Globus pallidus (tissue), 1 donor: ENCODE data around the gene GPR107.

Experiments used
- DNase-seq: peaks from one replicate; pipeline ENCODE4 v3.0.0-alpha.2; 2015; ENCODE audit warnings: low spot score

GPR107 gene

GRCh38 chr9:130159915-130160670 lies 106.4 kb downstream of the GPR107 start:
- DNase-seq: no peak

GRCh38 chr9:130160862-130161470 lies 107.3 kb downstream of the GPR107 start:
- no peak for DNase-seq

DNA sequence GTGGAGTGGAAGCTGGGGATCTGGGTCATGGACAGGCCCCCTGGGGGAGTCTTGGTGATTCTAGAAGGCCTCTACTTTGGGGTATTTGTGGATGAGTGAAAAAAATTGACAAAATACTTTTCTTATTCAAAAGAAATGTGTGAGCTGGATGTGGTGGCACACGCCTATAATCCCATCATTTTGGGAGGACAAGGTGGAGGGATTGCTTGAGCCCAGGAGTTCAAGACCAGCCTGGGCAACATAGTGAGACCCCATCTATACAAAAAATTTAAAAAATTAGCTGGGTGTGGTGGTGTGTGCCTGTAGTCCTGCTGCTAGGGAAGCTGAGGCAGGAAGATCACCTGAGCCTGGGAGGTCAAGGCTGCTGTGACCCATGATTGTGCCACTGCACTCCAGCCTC lies 111.9 kb downstream of the GPR107 start:
- no peak for DNase-seq

- DNase-seq: no peak
These were observed 112.7 kb downstream of the GPR107 start for GRCh38 chr9:130166399-130166798.

DNA sequence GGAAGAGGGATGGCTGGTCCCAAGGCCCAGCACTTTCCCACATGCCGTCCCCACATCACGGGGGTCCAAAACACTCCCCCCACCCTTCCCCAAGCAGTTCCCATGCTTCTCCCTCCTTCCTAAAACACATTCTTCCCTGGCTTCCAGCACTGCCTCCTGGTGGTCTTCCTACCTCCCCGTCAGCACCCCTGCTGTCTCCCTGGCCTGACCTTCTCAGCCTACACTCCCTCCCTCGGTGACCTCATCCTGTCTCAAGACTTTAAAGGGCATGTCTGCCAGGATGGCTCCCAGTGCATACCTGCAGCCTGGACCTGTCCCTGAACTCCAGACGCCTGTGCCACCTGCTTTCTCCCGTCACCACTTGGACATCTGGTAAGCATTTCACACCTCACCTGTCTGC lies 114.2 kb downstream of the GPR107 start:
- DNase-seq: no peak

DNA sequence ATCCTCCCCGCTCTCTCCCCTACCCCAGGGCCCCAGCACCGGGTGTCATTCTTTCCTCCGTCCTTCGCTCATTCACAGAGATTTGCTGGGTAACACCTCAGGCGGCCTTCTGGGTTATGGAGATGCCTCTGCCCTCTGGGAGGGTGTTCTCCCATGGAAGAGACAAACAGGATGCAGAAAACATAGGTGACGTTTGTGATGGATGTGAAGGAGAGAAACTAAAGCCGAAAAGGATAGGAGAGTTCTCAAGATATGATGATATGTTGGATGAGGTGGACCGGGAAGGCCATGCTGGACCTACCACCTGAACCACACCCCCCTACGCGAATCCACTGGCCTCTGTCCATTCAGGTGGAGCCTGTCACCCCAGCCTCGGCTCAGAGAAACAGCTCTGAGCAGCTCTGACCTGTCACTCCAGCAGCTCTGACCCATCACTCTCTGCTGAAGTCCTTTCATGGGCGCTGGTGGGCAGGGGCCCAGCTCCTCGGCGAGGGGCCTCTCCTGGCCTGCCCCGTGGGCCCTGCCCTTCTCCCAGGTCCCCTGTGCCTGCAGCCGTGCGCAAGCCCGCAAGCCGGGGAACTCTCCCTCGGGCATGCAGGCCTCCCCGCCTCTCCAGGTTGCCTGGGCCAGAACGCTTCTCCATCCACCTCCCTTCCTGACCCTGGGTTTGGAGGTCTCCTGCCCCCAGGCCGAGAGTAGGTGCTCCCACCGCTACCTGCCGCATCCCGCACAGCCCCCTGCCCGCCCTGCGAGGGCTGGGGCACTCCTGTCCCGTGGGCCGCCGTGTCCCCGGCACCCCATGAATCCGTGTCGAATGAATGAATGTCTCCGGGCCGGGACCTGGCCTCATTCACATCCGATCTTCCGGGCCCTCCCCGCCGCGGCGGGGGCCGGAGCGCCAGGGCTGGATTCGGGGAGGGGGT lies 117.8 kb downstream of the GPR107 start:
- DNase-seq: no peak

DNA sequence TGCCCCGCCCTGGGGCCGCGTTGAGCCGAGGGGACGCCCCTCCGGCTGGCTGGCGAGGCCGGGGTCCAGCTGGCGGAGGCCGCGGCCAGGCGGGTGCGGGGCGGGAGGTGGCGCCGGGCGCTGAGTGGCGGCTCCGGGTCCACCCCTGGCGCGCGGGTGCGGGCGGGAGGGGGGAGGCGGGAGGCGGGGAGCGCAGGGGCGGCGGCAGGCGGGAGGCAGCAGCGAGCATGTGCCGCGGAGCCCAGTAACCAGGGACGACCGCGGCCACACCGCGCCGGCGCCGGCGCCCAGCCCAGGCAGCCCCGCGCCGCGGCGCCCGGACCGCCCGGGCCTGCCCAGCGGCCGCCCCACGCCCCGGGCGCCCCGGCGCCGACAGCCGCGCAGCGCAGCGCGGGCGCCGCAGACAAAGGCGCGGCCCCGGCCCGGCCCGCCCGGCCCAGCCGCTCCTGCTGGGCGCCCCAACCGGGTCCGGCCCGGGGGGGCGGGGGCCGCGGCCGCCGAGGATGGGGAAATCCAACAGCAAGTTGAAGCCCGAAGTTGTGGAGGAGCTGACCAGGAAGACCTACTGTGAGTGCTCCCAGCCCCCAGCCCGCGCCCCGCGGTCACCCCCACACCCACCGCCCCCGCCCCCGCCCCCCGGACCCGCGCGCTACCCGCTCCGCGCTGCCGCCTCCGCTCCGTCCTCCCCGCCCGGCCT lies 118.6 kb downstream of the GPR107 start, which contains the start of gene NCS1:
NCS1 (plus strand) TSS at position 244 of the 697 bp plus-strand sequence; CDS start at position 504, 260 bp downstream.
- peak; percentile 77 for DNase-seq

DNA sequence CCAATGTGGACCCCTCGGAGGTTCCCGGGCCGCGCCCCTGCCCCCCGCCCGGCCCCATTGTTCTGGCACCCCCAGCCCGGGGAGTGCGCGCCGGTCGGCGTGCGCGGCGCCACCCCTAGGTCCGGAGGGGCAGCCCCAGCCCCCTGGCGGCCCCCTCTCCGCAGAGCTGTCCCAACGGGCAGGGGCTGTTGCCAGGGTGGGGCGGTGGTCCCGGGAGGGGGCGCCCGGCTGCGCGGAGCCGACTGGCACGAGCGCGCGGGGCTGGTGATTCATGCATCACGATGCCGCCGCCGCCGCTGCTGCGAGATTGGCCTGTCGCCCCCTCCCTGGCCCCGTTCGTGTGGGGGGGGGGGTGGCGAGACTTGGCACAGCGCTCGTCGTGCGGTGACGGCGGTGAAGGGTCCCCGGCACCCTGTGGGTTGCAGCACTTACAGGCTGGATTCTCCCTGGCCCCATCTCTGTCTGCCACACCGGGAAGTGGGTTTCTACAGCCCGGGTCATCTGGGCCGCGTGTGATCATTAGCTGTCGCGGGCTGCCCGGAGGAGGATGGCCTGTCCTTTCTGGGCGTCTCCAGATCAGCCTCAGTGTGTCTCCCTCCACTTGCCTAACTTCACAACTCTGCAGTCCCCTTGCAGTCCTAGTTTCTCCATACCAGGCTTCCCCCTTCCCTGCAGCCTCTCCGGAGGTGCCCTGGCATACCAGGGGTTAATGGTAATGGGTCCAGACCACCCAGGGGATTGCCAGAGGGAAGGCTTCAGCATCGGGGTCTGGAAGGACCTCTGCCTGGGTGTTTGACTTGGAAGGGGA lies 119.4 kb downstream of the GPR107 start:
- DNase-seq: no peak

DNA sequence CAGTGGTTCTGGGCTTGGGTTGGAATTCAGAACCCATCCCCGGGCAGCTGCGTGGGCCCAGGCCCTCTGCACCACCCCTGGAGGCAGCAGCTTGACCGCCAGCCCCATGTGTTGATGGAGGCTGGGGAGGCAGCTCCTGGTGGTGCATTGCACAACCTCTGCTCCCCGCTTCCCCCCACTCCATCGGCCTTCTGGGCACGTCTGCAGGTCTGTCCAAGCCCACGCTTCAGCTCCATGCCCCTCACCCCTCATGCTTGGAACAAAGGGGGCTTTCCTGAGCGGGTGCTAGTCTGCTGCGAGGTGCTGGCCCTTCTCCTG lies 119.9 kb downstream of the GPR107 start:
- DNase-seq: no peak

GRCh38 chr9:130174025-130174424 lies 120.3 kb downstream of the GPR107 start:
- no peak for DNase-seq

DNA sequence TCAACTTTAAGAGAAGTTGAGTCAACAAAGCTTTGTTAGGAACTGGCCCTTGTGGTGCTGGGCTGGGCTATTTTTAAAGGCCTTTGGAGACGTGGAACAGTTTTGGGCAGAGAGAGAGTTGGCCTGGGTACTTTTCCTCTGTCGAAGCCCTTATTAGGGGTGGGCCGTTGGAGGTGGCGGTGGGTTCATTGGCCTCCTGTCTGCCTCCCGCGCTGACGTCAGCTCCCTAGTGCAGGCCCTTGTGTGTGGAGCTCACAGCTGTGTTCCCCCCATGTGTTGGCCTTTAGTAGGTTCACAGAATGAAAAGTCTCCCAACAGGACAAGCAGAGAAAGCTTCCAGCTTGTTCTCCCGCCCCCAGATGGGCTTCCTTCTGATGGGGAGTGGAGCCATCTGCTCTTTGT lies 121.2 kb downstream of the GPR107 start:
- DNase-seq: no peak

DNA sequence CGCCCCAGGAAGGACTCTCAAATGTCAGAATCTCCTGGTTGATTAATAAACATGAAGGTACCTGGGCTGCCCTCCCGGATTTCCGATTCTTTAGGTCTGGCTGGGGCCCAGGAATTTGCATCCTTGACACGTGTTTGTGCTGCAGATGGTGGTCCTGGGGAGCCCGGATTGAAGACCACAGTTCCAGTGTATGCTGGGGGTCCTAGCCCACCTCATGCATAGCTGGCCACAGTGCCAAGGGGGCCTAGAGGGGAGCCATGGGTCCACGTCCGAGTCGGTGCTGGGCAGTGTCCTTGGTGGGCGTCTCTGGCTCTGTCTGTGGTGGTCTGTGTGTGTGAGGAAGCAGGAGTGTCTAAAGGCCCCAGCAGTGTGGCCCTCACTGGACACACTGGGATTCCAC lies 121.6 kb downstream of the GPR107 start:
- DNase-seq: no peak

DNA sequence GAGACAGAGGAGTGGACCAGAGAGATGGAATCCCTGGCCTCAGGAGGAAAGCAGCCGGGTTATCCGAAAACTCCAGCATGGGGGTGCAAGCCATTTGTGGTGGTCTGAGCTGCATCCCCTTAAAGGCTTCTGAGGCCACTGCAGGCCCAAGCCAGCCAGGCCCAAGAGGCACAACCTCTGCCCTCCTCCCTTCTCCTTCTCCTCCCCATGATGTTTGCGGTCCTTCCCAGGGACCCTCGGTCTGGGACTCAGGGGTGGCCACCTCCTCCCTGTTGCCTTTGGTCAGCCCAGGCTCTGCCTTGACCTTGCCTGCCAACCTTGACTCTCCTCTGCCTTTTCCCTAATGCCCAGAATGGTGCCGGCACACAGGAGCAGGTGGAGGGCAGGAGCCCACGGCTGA lies 123.1 kb downstream of the GPR107 start:
- no peak for DNase-seq

- no peak for DNase-seq
These were observed 124.4 kb downstream of the GPR107 start for GRCh38 chr9:130177898-130178805.

- DNase-seq: no peak
These were observed 125.7 kb downstream of the GPR107 start for GRCh38 chr9:130179331-130179907.

- DNase-seq: no peak
These were observed 126.8 kb downstream of the GPR107 start for GRCh38 chr9:130180516-130180915.

DNA sequence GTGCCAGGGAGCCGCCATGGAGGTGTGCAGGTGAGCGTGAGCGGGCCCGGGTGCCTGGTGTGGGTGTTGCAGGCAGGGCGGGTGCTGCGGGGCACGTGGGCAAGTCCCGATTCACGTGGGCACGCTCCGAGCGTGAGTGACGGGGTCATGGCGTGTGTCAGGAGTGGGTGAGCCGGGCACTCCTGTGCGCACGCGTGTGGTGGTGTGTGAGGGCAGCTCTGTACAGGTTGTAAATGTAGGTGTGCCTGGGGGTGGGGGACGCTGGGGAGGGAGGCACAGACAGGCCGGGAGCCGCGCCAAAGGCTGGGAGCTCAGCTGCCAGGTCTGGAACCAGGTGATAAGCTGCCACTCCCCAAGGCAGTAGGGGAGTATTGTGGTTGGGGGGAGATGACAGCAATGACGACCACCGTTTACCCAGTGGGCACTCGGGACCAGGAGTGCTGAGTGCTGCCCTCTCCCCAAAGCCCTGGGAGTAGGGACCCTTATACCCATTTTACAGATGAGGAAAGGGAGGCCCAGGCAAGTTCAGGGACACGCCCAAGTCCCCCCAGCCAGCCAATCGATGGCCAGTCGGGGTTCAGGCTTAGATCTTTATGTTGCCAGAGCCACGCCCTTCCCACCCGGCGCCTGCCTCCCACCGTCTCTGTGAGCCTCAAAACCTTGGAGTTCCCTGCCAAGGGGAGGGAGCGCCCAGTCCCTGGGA lies 128.1 kb downstream of the GPR107 start:
- DNase-seq: no peak

- DNase-seq: no peak
These were observed 128.7 kb downstream of the GPR107 start for GRCh38 chr9:130182381-130182909.
